ENCODE data around the gene DUSP15.

DNA sequence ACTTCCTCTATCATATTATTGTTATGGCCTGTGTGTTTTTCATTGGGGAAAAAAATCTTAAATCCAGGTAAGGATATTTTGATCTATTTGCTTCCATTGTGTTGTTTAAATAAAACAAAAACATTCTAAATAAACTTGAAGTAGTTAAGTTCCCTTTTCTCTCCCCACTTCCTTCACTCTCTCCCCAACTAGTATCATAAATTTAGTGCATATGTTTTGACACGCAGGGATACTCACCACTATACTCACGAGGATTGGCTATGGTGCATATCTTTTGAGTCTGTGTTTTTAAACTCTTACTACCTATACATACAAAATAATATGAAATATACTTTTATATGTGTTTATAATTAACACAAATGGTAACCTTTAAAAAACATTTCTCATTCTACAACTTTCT lies 5.3 kb upstream of the DUSP15 start:
- no peak for TF ChIP-seq RAD21 (IDR thresholded peaks at IDR 0.05; ENCODE audit: low read depth)
- TF ChIP-seq CEBPB (IDR thresholded peaks at IDR 0.05; ENCODE audit: low read depth) = no peak
- no peak for TF ChIP-seq YY1 (IDR thresholded peaks at IDR 0.05; ENCODE audit: extremely low read depth, insufficient replicate concordance, low read depth, low read length)
- TF ChIP-seq, protein P1, sequence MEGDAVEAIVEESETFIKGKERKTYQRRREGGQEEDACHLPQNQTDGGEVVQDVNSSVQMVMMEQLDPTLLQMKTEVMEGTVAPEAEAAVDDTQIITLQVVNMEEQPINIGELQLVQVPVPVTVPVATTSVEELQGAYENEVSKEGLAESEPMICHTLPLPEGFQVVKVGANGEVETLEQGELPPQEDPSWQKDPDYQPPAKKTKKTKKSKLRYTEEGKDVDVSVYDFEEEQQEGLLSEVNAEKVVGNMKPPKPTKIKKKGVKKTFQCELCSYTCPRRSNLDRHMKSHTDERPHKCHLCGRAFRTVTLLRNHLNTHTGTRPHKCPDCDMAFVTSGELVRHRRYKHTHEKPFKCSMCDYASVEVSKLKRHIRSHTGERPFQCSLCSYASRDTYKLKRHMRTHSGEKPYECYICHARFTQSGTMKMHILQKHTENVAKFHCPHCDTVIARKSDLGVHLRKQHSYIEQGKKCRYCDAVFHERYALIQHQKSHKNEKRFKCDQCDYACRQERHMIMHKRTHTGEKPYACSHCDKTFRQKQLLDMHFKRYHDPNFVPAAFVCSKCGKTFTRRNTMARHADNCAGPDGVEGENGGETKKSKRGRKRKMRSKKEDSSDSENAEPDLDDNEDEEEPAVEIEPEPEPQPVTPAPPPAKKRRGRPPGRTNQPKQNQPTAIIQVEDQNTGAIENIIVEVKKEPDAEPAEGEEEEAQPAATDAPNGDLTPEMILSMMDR (IDR thresholded peaks at IDR 0.05 in 2 of 3, conservative IDR thresholded peaks at IDR 0.05 in 1 of 3; ENCODE audit: borderline replicate concordance in 1 of 3, insufficient read depth in 1 of 3, low read depth in 2 of 3, low read length in 2 of 3) = no peak
- no peak for TF ChIP-seq SP1 (IDR thresholded peaks at IDR 0.05; ENCODE audit: low read depth)
- no peak for TF ChIP-seq POLR2A (IDR thresholded peaks at IDR 0.05; ENCODE audit: borderline replicate concordance, extremely low read depth, insufficient read depth, insufficient read length)
- TF ChIP-seq EZH2 (IDR thresholded peaks at IDR 0.05) = no peak
- TF ChIP-seq POLR2AphosphoS5 (IDR thresholded peaks at IDR 0.05; ENCODE audit: low read depth, low read length) = no peak
- no peak for TF ChIP-seq ELF1 (IDR thresholded peaks at IDR 0.05; ENCODE audit: borderline replicate concordance, low read depth)
- no peak for TF ChIP-seq TCF7L2 (IDR thresholded peaks at IDR 0.05; ENCODE audit: borderline replicate concordance, extremely low read depth, insufficient read depth, insufficient read length)
- TF ChIP-seq EZH2phosphoT487 (IDR thresholded peaks at IDR 0.05; ENCODE audit: borderline replicate concordance) = no peak
- no peak for TF ChIP-seq SRF (IDR thresholded peaks at IDR 0.05; ENCODE audit: low read depth)
